GM21447 (cell line): ENCODE measurements around the gene ZNF426.

Experiments
- ATAC-seq: cut with Tn5 transposase; IDR thresholded peaks from one replicate; pipeline ENCODE4 v1.9.1; 2021; ENCODE audit not compliant: unreplicated experiment

ZNF426 gene

DNA sequence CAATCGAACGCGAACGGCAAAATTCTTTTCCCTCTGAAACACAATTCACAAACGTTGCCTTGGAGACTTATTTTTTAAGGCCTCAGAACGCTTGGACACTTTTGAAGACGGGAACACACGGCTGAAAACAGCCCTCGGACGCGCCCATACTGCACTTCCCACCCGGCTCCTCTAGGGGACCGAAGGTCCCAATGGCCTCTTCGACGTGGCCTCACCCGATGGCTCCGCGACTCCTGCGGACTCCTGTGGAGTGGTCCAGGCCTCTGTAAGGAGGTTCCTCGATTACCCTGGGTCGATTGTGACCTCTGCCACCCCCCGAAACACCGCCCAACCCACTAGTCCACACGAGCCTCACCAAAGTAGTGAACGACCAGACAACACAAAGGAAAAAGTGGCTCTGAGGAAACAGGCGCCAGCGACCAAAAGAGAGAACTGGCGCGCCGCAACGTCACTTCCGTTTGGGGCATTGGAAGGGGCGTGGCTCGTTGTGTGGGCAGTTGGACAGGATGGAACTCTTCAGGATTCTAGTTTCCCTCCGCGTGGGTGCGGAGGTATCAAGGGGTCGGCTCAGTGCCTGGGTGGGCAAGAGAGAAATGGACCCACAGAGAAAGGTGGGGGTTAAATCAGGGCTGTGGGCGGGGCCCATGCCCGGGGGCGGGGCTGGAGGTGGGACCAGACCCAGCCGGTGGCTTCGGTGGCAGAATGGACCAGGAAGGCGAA lies 40.1 kb downstream of the ZNF426 start, which contains the start of gene ZNF560:
TSS of gene ZNF560 (minus strand) at position 434 of the 720 bp plus-strand sequence. CDS start 23,303 bp downstream, outside the sequence.
- ATAC-seq: no peak

DNA sequence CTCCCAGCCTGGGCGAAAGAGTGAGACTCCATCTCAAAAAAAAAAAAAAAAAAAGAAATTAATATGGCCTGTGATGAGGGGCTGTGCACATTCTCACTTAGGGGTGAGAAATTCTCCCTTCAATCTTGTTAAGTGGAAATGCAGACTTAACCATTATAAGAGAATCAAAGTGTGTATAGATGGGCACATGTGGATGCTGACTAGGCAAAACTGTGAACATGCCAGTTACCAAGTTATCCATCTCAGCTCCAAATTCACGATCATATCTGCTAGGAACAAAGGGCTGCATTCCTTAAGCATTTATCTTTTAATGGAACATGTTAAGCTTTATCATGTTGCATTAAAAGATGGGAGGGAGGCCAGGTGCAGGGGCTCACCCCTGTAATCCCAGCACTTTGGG lies 44.3 kb downstream of the ZNF426 start:
- ATAC-seq: no peak

DNA sequence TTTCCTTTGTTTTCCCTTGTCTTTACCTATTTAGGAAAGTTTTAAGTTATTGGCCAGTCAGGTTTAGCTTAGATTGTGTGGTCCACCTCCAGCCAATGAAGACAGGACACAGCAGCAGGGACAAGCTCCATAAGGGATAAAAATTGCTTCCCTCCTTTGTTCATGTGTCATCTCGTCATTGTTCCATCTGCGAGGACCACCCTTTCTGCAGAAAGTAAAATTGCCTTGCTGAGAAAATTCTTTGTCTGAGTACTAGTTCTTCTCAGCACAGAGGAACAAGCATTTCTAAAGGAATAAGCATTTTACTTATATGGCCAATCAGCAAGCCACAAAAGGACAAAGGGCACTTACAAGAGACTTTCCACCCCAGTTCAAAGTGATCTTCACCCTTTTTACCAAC lies 51.4 kb downstream of the ZNF426 start:
- ATAC-seq: no peak

DNA sequence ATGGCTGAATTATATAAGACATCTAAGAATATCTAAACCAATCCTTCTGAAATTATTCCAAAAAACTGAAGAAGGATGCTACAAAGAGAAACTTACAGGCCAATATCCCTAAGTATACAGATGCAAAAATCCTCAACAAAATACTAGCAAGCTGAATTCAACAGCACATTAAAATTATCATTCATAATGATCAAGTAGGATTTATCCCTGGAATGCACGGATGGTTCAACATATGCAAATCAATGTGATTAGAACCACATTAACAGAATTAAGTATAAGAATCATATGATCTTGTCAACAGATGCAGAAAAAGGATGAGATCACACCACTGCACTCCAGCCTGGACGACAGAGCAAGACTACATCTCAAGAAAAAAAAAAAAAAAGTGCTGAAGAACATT lies 53.3 kb downstream of the ZNF426 start:
- no peak for ATAC-seq

DNA sequence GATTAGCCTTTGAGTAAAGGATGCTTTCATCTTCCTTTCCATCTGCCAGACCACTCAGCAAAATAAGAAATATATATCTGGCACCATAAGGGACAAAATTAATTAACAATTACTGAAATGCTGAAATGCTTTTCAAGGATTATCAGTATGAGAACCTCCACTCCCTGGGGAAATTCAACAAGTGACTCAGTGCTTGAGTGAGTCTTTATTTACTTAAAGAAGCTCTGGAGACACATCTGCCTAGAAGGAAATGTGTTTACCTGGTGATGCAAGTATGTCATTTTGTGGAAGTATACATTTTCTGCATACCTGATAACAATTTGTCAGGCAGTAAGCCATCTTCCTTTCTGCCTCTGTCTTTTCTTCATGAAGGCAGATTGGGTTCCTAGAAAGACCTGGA lies 63.5 kb downstream of the ZNF426 start:
- ATAC-seq: no peak
